Astrocyte of the hippocampus (primary cell): ENCODE results near the gene PDXP.
"Not testable (repeated sequence)": the region's sequence is repeated elsewhere in the genome, so short reads cannot be mapped to it uniquely, and the experiment has no call there.

Source experiments
- DNase-seq: peaks from one replicate; pipeline ENCODE4 v3.0.0; 2011; ENCODE audit warnings: low read depth, low spot score

The PDXP gene

GRCh38 chr22:37647317-37647716, 11.2 kb upstream of the PDXP start:
- no peak for DNase-seq

GRCh38 chr22:37647928-37648327, 10.6 kb upstream of the PDXP start:
- DNase-seq: peak; percentile 91

GRCh38 chr22:37650463-37651136, 7.9 kb upstream of the PDXP start:
- no peak for DNase-seq

GRCh38 chr22:37654563-37655251, 3.8 kb upstream of the PDXP start:
- no peak for DNase-seq

- no peak for DNase-seq
These were observed 3.3 kb upstream of the PDXP start for GRCh38 chr22:37655252-37655563.

GRCh38 chr22:37656583-37656982, 1.9 kb upstream of the PDXP start:
- DNase-seq: not testable (repeated sequence)

- DNase-seq: peak; percentile 17
These were observed 862 bp upstream of the PDXP start for GRCh38 chr22:37657590-37658132.

- DNase-seq: no peak
These were observed 758 bp downstream of the PDXP start for GRCh38 chr22:37659066-37659896.

GRCh38 chr22:37659897-37660708, 1.6 kb downstream of the PDXP start:
- no peak for DNase-seq

- DNase-seq: no peak
These were observed 2.2 kb downstream of the PDXP start for GRCh38 chr22:37660709-37661045.

- DNase-seq: peak; percentile 83
These were observed 2.8 kb downstream of the PDXP start for GRCh38 chr22:37661160-37661924.

- DNase-seq: no peak
These were observed 3.5 kb downstream of the PDXP start for GRCh38 chr22:37662039-37662438.

- DNase-seq: no peak
These were observed 5.1 kb downstream of the PDXP start for GRCh38 chr22:37663521-37664140.

GRCh38 chr22:37664249-37665101, 6.0 kb downstream of the PDXP start:
- peak; percentile 53 for DNase-seq

- DNase-seq: no peak
These were observed 7.0 kb downstream of the PDXP start for GRCh38 chr22:37665487-37665886.

- peak; percentile 56 for DNase-seq
These were observed 11.1 kb downstream of the PDXP start for GRCh38 chr22:37669586-37669985.

GRCh38 chr22:37672206-37672919, 13.8 kb downstream of the PDXP start:
- DNase-seq: no peak

- DNase-seq: no peak
These were observed 14.5 kb downstream of the PDXP start for GRCh38 chr22:37672920-37673455.

- DNase-seq: no peak
These were observed 15.7 kb downstream of the PDXP start for GRCh38 chr22:37674248-37674647.
